IMR-90 (cell line): ENCODE data around the gene BAZ2A. TPM values are rescaled to one million over a fixed set of nuclear protein-coding genes. Genes with fewer than 3 reads are reported as not detected.

Source experiments
- ATAC-seq: fragments of 200-7000 bp; cut with Tn5 transposase; 2 replicates; pipeline ENCODE4 v1.9.1; 2020; ENCODE audit warnings: low read depth, mild to moderate bottlenecking, moderate library complexity
- BruUV-seq: library from RNA; stranded (reverse); fragments of 400-500 nt; replicated peaks from 2 replicates; lab custom pipeline; 2021; lab: Mats Ljungman, UMichigan
- CTCF ChIA-PET: fragments of 300-600 bp; formaldehyde crosslinking; extraction: SDS; loops from one replicate; lab custom pipeline; 2021; ENCODE audit warnings: antibody characterized with exemption; lab: Yijun Ruan, JAX
- POLR2A ChIA-PET: fragments of 300-600 bp; sonication (Branson Sonifier 250); formaldehyde crosslinking; loops from one replicate; lab custom pipeline; 2022; ENCODE audit warnings: antibody characterized with exemption; ENCODE audit not compliant: unreplicated experiment; lab: Charles Lee
- DNase-seq: peaks from one replicate; pipeline ENCODE4 v3.0.0; 2013
- H2AFZ ChIP-seq: replicated peaks from 2 replicates; pipeline ENCODE3; 2013; ENCODE audit warnings: low read length, mild to moderate bottlenecking; ENCODE audit not compliant: poor library complexity
- H2AK5ac ChIP-seq: 2 replicates; pipeline ENCODE4 v1.6.1; 2013; ENCODE audit warnings: low read depth, low read length, inconsistent platforms
- H2AK9ac ChIP-seq: replicated peaks from 2 replicates; pipeline ENCODE3; 2013; ENCODE audit warnings: mild to moderate bottlenecking, low read depth, low read length, moderate library complexity; ENCODE audit not compliant: poor library complexity
- H2BK120ac ChIP-seq: 2 replicates; pipeline ENCODE4 v1.6.1; 2013; ENCODE audit warnings: low read depth, low read length, inconsistent platforms
- H2BK15ac ChIP-seq: 3 replicates; pipeline ENCODE4 v1.6.1; 2013; ENCODE audit warnings: low read depth, low read length, inconsistent platforms
- H2BK20ac ChIP-seq: 2 replicates; pipeline ENCODE4 v1.6.1; 2013; ENCODE audit warnings: low read depth, mild to moderate bottlenecking, inconsistent platforms, low read length, moderate library complexity
- H2BK5ac ChIP-seq: 2 replicates; pipeline ENCODE4 v1.6.1; 2013; ENCODE audit warnings: mild to moderate bottlenecking, low read depth, low read length, inconsistent platforms; ENCODE audit not compliant: poor library complexity, severe bottlenecking
- H3K14ac ChIP-seq: replicated peaks from 2 replicates; pipeline ENCODE4 v1.6.1; 2013; ENCODE audit warnings: low read depth, low read length, inconsistent platforms
- H3K18ac ChIP-seq: 2 replicates; pipeline ENCODE4 v1.6.1; 2013; ENCODE audit warnings: low read depth, low read length, control low read depth
- H3K23ac ChIP-seq: 2 replicates; pipeline ENCODE4 v1.6.1; 2013; ENCODE audit warnings: low read depth, low read length, inconsistent platforms
- H3K27ac ChIP-seq: 2 replicates; pipeline ENCODE4 v1.5.1; 2013; ENCODE audit warnings: mild to moderate bottlenecking, control low read depth, low read length; ENCODE audit not compliant: insufficient read depth
- H3K27me3 ChIP-seq: 2 replicates; pipeline ENCODE4 v1.6.1; 2013; ENCODE audit warnings: low read length; ENCODE audit not compliant: control insufficient read depth, insufficient read depth
- H3K36me3 ChIP-seq: 2 replicates; pipeline ENCODE4 v1.6.1; 2013; ENCODE audit warnings: low read length, mixed read lengths; ENCODE audit not compliant: control insufficient read depth, insufficient read depth
- H3K4ac ChIP-seq: 2 replicates; pipeline ENCODE4 v1.6.1; 2013; ENCODE audit warnings: low read depth, low read length, inconsistent platforms
- H3K4me1 ChIP-seq: 2 replicates; pipeline ENCODE4 v1.6.1; 2013; ENCODE audit warnings: low read length, mixed read lengths; ENCODE audit not compliant: control insufficient read depth, insufficient read depth
- H3K4me2 ChIP-seq: 2 replicates; pipeline ENCODE4 v1.6.1; 2013; ENCODE audit warnings: low read depth, mild to moderate bottlenecking, control low read depth, low read length, moderate library complexity
- H3K4me3 ChIP-seq: 2 replicates; pipeline ENCODE4 v1.5.1; 2013; ENCODE audit warnings: low read depth, mild to moderate bottlenecking, control low read depth, low read length, moderate library complexity; ENCODE audit not compliant: insufficient read depth
- H3K56ac ChIP-seq: 2 replicates; pipeline ENCODE4 v1.6.1; 2013; ENCODE audit warnings: low read length, inconsistent platforms; ENCODE audit not compliant: insufficient read depth; ENCODE audit errors: extremely low read depth
- H3K79me1 ChIP-seq, 2 experiments: 2 replicates each; pipeline ENCODE4 v1.6.1; 2013; ENCODE audit warnings: low read length in 2 of 2, inconsistent platforms in 1 of 2, low read depth in 1 of 2
- H3K9ac ChIP-seq: 2 replicates; pipeline ENCODE4 v1.6.1; 2013; ENCODE audit warnings: low read depth, low read length, control low read depth
- H3K9me1 ChIP-seq: 2 replicates; pipeline ENCODE4 v1.6.1; 2013; ENCODE audit warnings: low read length, inconsistent platforms; ENCODE audit not compliant: insufficient read depth
- H3K9me3 ChIP-seq: 2 replicates; pipeline ENCODE4 v1.6.1; 2013; ENCODE audit warnings: low read length; ENCODE audit not compliant: control insufficient read depth, insufficient read depth
- H4K20me1 ChIP-seq: 2 replicates; pipeline ENCODE4 v1.6.1; 2013; ENCODE audit warnings: low read length, inconsistent platforms; ENCODE audit not compliant: insufficient read depth
- H4K5ac ChIP-seq: 2 replicates; pipeline ENCODE4 v1.6.1; 2013; ENCODE audit warnings: mild to moderate bottlenecking, low read depth, low read length, control low read depth
- H4K8ac ChIP-seq, 2 experiments: 2 replicates each; pipeline ENCODE4 v1.6.1; 2013; ENCODE audit warnings: low read depth in 2 of 2, low read length in 2 of 2, control low read depth in 1 of 2, inconsistent platforms in 1 of 2
- H4K91ac ChIP-seq: 2 replicates; pipeline ENCODE4 v1.6.1; 2013; ENCODE audit warnings: low read depth, low read length, inconsistent platforms; ENCODE audit not compliant: insufficient read depth
- BHLHE40 ChIP-seq: fragments of 150-350 bp; IDR thresholded peaks from 2 replicates; pipeline ENCODE4 v1.6.1; 2016; ENCODE audit warnings: mild to moderate bottlenecking, low read depth, low read length
- CEBPB ChIP-seq: IDR thresholded peaks from 2 replicates; pipeline ENCODE4 v1.6.1; 2012; ENCODE audit warnings: low read depth, low read length, improper control_type of control experiment
- CHD1 ChIP-seq: IDR thresholded peaks from 2 replicates; pipeline ENCODE4 v1.6.1; 2012; ENCODE audit warnings: low read depth, low read length, improper control_type of control experiment
- FOS ChIP-seq: fragments of 150-350 bp; IDR thresholded peaks from 2 replicates; pipeline ENCODE4 v1.6.1; 2016; ENCODE audit warnings: low read depth, low read length
- MAFK ChIP-seq: IDR thresholded peaks from 2 replicates; pipeline ENCODE4 v1.6.1; 2012; ENCODE audit warnings: low read depth, low read length, improper control_type of control experiment
- MXI1 ChIP-seq: IDR thresholded peaks from 2 replicates; pipeline ENCODE4 v1.6.1; 2012; ENCODE audit warnings: low read depth, mild to moderate bottlenecking, low read length, moderate library complexity, borderline replicate concordance
- NFE2L2 ChIP-seq: fragments of 150-350 bp; IDR thresholded peaks from 2 replicates; pipeline ENCODE4 v1.6.1; 2016; ENCODE audit warnings: low read depth, mild to moderate bottlenecking, low read length
- POLR2A ChIP-seq: IDR thresholded peaks from 2 replicates; pipeline ENCODE4 v1.6.1; 2012; ENCODE audit warnings: mild to moderate bottlenecking, low read depth, low read length
- RAD21 ChIP-seq: IDR thresholded peaks from 2 replicates; pipeline ENCODE4 v1.6.1; 2012; ENCODE audit warnings: low read length, improper control_type of control experiment
- RCOR1 ChIP-seq: IDR thresholded peaks from 2 replicates; pipeline ENCODE4 v1.6.1; 2012; ENCODE audit warnings: mild to moderate bottlenecking, low read length, improper control_type of control experiment; ENCODE audit not compliant: insufficient replicate concordance
- RFX5 ChIP-seq: IDR thresholded peaks from 2 replicates; pipeline ENCODE4 v1.8.0; 2012; ENCODE audit warnings: low read depth, mild to moderate bottlenecking, low read length, moderate library complexity
- SMC3 ChIP-seq: fragments of 150-350 bp; IDR thresholded peaks from 2 replicates; pipeline ENCODE4 v1.6.1; 2016; ENCODE audit warnings: low read depth, mild to moderate bottlenecking, antibody characterized with exemption, low read length, moderate library complexity
- WGBS, 2 experiments: methylation state at CpG; one replicate each; pipeline versions ENCODE4 v1.1.5 to v1.1.7; 2013; ENCODE audit warnings: missing lambda C conversion rate in 2 of 2; ENCODE audit not compliant: insufficient read length in 1 of 2; ENCODE audit errors: extremely low coverage in 2 of 2; 5-methylcytosine and 5-hydroxymethylcytosine counted together
- dilution Hi-C: fragments of 300-500 bp; cut with HindIII; formaldehyde crosslinking; loops from one replicate; pipeline ENCODE4 v1.14.3; 2018; ENCODE audit warnings: low sequenced_read_pairs; ENCODE audit not compliant: unreplicated experiment
- in situ Hi-C: fragments of 300-500 bp; cut with MboI; formaldehyde crosslinking; loops from 3 replicates; pipeline ENCODE4 v1.14.3; 2019; ENCODE audit warnings: low sequenced_read_pairs, inconsistent platforms, mixed read lengths
- intact Hi-C: fragments of 100-400 bp; cut with micrococcal nuclease; formaldehyde crosslinking; loops from 2 replicates; pipeline ENCODE4 v1.10.0; 2022
- polyA plus RNA-seq, 3 experiments: library from polyadenylated mRNA; depleted of rRNA; stranded (reverse); fragments of >200 nt; gene quantifications; 2 replicates each; pipeline ENCODE4 v1.2.3, GENCODE V29; 2012; ENCODE audit warnings: low replicate concordance in 1 of 3
- total RNA-seq: library from RNA; depleted of rRNA; stranded (reverse); fragments of >200 nt; gene quantifications from 2 replicates; pipeline ENCODE4 v1.2.3, GENCODE V29; 2012
- TF ChIP-seq, protein P1 (sequence below): fragments of 150-350 bp; IDR thresholded peaks from 2 replicates; pipeline ENCODE4 v1.6.1; 2016; ENCODE audit warnings: low read depth, mild to moderate bottlenecking, low read length, moderate library complexity, borderline replicate concordance

BAZ2A gene
- total and polyA plus RNA-seq, 2 of the 4 experiments (the other 2 are of a cell fraction), result 15.4 to 42.8 TPM

- no peak overlapping the region for H2AFZ ChIP-seq
- no peak overlapping the region for H3K18ac ChIP-seq
- H3K56ac ChIP-seq, result no peak overlapping the region
- no peak overlapping the region for H2BK20ac ChIP-seq
- H3K36me3 ChIP-seq, result peaks cover 47% of the 10 kb centered on the region
- H2BK15ac ChIP-seq, result no peak overlapping the region
- no peaks in the 10 kb centered on the region for H3K9me3 ChIP-seq
- no peak overlapping the region for H3K14ac ChIP-seq
- H2AK5ac ChIP-seq, result no peak overlapping the region
- H4K5ac ChIP-seq, result no peak overlapping the region
- H3K4ac ChIP-seq, result no peak overlapping the region
- no peak overlapping the region for H2AK9ac ChIP-seq
- H3K27ac ChIP-seq, result no peak overlapping the region
- no peak overlapping the region for H3K9ac ChIP-seq
- no peak overlapping the region for H3K4me2 ChIP-seq
- no peak overlapping the region for H2BK120ac ChIP-seq
- no TSS peak for BruUV-seq
- H3K4me3 ChIP-seq, result no peak overlapping the region
- no peak overlapping the region for H3K23ac ChIP-seq
- H3K9me1 ChIP-seq, result peaks cover 8% of the 10 kb centered on the region; the same call in 1 of the 2 replicates
- no peaks in the 10 kb centered on the region for H3K27me3 ChIP-seq
- POLR2A ChIA-PET, result no interaction called here
- TF ChIP-seq MAFK, result no peak
- TF ChIP-seq RFX5, result no peak
- TF ChIP-seq BHLHE40, result no peak
- no peak for TF ChIP-seq POLR2A
- TF ChIP-seq NFE2L2, result no peak
- TF ChIP-seq CHD1, result no peak
- TF ChIP-seq SMC3, result no peak
- TF ChIP-seq, protein P1, sequence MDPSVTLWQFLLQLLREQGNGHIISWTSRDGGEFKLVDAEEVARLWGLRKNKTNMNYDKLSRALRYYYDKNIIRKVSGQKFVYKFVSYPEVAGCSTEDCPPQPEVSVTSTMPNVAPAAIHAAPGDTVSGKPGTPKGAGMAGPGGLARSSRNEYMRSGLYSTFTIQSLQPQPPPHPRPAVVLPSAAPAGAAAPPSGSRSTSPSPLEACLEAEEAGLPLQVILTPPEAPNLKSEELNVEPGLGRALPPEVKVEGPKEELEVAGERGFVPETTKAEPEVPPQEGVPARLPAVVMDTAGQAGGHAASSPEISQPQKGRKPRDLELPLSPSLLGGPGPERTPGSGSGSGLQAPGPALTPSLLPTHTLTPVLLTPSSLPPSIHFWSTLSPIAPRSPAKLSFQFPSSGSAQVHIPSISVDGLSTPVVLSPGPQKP, result no peak
- no peak for TF ChIP-seq RAD21
- TF ChIP-seq MXI1, result no peak
- no peak for TF ChIP-seq FOS
- no peak for TF ChIP-seq CEBPB
- TF ChIP-seq RCOR1, result no peak
- peaks cover 0 to 34% of the 10 kb centered on the region in 2 experiments; a peak in 2 of 4 replicates for H3K79me1 ChIP-seq
- H4K20me1 ChIP-seq, result no peaks in the 10 kb centered on the region
- CTCF ChIA-PET, result interaction anchor here (0.7 to 1.4 kb wide), 2 partner anchors 58 to 65 kb away, joined by 4 read pairs; no protein-coding TSS in a partner anchor
- intact Hi-C loops, result no loop called here
- H2BK5ac ChIP-seq, result no peak overlapping the region
- dilution Hi-C loops, result no loop called here
- DNase-seq, result no peak
- no peaks in the 10 kb centered on the region for H3K4me1 ChIP-seq
- no peak for ATAC-seq
- no peak overlapping the region for H4K91ac ChIP-seq
- in situ Hi-C loops, result no loop called here
- no CpG with 5 or more reads among the region's 10 CpGs for WGBS, 2 experiments
- H4K8ac ChIP-seq, result no peak overlapping the region
Measured at GRCh38 chr12:56578983-56579546, 51.1 kb downstream of the BAZ2A start.
